GM12875 (cell line): ENCODE data around the gene S100A2.

Experiments used
- H3K4me3 ChIP-seq: one replicate; pipeline ENCODE4 v1.5.1; 2011; ENCODE audit warnings: low read depth, low read length, control low read depth
- TF ChIP-seq, protein P1 (sequence below): IDR thresholded peaks from 2 replicates; pipeline ENCODE4 v1.5.1; 2011; ENCODE audit warnings: low read depth, mild to moderate bottlenecking, control low read depth, inconsistent platforms, low read length, moderate library complexity, borderline replicate concordance; ENCODE audit not compliant: insufficient read depth

The S100A2 gene

DNA sequence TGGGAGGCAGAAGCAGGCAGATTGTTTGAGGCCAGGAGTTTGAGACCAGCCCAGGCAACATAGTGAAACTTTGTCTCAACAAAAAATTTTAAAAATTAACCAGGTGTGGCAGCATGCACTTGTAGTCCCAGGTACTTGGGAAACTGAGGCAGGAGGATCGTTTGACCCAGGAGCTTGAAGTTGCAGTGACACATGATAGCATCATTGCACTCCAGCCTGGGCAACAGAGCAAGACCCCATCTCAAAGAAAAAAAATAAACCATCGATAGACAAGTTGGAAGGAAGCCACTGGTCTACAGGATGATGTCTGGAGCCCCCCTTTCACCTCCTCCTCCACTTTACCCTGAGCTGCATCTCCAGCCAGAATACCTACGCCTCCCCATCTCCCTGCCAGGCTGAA is 46.4 kb downstream of the S100A2 start:
- TF ChIP-seq, protein P1, sequence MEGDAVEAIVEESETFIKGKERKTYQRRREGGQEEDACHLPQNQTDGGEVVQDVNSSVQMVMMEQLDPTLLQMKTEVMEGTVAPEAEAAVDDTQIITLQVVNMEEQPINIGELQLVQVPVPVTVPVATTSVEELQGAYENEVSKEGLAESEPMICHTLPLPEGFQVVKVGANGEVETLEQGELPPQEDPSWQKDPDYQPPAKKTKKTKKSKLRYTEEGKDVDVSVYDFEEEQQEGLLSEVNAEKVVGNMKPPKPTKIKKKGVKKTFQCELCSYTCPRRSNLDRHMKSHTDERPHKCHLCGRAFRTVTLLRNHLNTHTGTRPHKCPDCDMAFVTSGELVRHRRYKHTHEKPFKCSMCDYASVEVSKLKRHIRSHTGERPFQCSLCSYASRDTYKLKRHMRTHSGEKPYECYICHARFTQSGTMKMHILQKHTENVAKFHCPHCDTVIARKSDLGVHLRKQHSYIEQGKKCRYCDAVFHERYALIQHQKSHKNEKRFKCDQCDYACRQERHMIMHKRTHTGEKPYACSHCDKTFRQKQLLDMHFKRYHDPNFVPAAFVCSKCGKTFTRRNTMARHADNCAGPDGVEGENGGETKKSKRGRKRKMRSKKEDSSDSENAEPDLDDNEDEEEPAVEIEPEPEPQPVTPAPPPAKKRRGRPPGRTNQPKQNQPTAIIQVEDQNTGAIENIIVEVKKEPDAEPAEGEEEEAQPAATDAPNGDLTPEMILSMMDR: no peak
- no peak overlapping the region for H3K4me3 ChIP-seq

DNA sequence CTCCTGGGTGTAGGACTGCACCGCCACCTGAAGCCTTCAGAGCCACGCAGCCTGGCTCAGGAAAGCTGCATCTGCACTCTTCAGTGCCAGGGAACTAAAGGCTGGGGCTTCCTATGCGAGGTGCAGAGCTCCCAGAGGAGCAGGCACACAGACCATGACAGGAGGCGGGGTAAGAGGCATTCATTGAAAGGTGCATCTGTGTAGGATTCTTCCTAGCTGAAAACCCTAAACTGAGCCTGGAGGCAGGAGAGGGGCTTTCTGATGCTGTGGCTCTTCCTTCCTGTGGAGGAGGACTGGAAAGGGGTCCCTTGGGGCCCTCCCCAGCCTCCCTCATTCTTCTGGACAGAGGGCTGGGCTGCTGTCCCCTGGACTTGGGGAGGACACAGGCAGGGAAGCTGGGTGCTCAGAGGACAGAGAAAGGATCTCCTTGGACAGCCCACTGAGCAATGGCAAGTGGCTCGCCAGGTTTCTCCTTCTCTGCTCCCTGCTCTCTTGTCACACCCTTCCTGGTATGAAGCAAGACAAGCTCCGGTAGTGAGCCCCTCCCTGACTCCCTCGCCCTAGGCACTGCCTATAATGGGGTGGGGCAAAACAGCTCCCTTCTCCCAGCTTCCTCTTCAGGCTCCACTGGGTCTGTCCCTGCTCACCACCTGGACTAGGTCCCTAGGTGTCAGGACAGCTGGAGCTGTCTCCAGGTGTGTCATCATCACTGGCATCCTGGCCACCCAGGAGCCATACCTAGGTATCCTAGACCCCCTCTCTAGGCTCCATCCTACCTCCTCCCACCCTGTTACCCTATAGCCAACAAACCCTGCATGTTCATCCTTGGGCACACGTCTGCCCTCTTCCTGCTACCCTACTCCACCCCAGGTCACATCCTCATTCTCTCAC is 49.9 kb downstream of the S100A2 start:
- TF ChIP-seq, protein P1: no peak
- no peak overlapping the region for H3K4me3 ChIP-seq

DNA sequence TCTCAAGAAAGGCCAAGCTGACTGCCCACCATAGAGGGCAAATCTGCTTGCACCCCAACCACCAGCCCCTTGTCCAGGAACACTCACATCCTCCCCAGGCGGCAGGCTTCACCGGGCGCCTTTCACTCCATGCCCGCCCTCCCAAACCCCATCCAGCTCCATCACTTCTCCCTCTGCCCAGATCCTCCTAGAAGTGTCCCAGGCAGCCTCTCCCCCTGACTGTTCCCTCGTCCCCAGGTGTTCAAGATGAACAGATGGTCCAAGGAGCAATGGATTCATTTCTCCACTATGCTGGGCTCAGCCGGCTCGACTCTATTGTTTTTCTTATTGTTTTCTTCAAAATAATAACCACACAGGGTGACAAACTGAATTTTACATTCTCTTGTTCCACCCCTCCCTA is 52.0 kb downstream of the S100A2 start:
- H3K4me3 ChIP-seq: no peak overlapping the region
- TF ChIP-seq, protein P1: no peak

DNA sequence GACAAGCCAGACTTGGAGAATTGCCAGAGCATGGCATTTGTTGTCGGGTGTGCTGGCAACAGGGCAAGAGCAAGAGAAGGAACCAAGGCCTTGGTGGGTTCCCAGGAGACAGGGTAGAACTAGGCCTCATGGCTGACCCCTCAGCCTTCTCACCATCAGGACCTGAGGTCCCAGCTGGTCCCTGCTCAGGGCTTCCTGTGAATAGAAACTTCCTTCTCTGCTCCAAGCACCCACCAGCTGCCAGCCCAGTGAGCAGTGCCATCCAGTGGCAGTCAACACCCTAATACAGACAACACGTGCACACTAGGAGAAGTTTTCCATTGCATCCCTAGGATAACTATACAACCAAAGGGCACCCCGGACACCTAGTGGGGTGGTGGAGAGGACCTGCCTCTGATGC is 52.6 kb downstream of the S100A2 start:
- TF ChIP-seq, protein P1: no peak
- no peak overlapping the region for H3K4me3 ChIP-seq
